HepG2 (cell line): ENCODE data around the gene PEX3. TPM values are rescaled to one million over a fixed set of nuclear protein-coding genes. Genes with fewer than 3 reads are reported as not detected.

Experiments used
- ASH2L ChIP-seq: fragments of 300-600, 200-600 bp; sonication (generic); IDR thresholded peaks from 2 replicates; pipeline ENCODE4 v1.7.0; 2017; ENCODE audit warnings: low read depth, mild to moderate bottlenecking, moderate library complexity, mixed read lengths, low read length; ENCODE audit not compliant: insufficient read length
- ATM ChIP-seq: fragments of 450-650 bp; IDR thresholded peaks from 2 replicates; pipeline ENCODE4 v1.7.1; 2017; ENCODE audit warnings: mild to moderate bottlenecking, borderline replicate concordance
- CBX1 ChIP-seq: IDR thresholded peaks from one replicate; pipeline ENCODE4 v1.6.1; 2016; ENCODE audit warnings: antibody characterized with exemption, low read depth
- DPF2 ChIP-seq: sonication (generic); formaldehyde crosslinking; IDR thresholded peaks from 2 replicates; pipeline ENCODE4 v1.4.0; 2020; ENCODE audit warnings: mild to moderate bottlenecking, low read depth, missing genetic modification reagents, borderline replicate concordance
- FOXP1 ChIP-seq, 2 experiments: fragments of 450-650 bp in 1 of 2; IDR thresholded peaks; 2 replicates each; pipeline ENCODE4 v1.6.1; 2017 to 2018; ENCODE audit warnings: antibody characterized with exemption in 1 of 2
- GATA4 ChIP-seq: sonication (generic); IDR thresholded peaks from 2 replicates; pipeline ENCODE4 v1.6.1; 2016; ENCODE audit warnings: antibody characterized with exemption, low read depth, borderline replicate concordance
- GFI1 ChIP-seq: sonication (generic); formaldehyde crosslinking; IDR thresholded peaks from 2 replicates; pipeline ENCODE4 v1.5.0; 2020; ENCODE audit warnings: missing genetic modification reagents, mild to moderate bottlenecking, borderline replicate concordance
- HOXA5 ChIP-seq: sonication (generic); formaldehyde crosslinking; IDR thresholded peaks from 2 replicates; pipeline ENCODE4 v1.4.0; 2020; ENCODE audit warnings: missing genetic modification reagents
- MAFF ChIP-seq: IDR thresholded peaks from 2 replicates; pipeline ENCODE4 v1.6.1; 2011; ENCODE audit warnings: low read depth, low read length, improper control_type of control experiment
- PAXIP1 ChIP-seq: sonication (generic); formaldehyde crosslinking; conservative IDR thresholded peaks from 2 replicates; pipeline ENCODE4 v1.4.0; 2020; ENCODE audit warnings: mild to moderate bottlenecking, missing genetic modification reagents, moderate library complexity
- RFX1 ChIP-seq: fragments of 450-650 bp; IDR thresholded peaks from 2 replicates; pipeline ENCODE4 v1.6.1; 2017
- TBP ChIP-seq: sonication (generic); formaldehyde crosslinking; IDR thresholded peaks from 2 replicates; pipeline ENCODE4 v1.5.0; 2020; ENCODE audit warnings: missing genetic modification reagents
- THYN1 ChIP-seq: sonication (generic); formaldehyde crosslinking; IDR thresholded peaks from 2 replicates; pipeline ENCODE4 v1.8.1; 2023; ENCODE audit warnings: low read depth, mild to moderate bottlenecking, moderate library complexity, missing genetic modification reagents, borderline replicate concordance
- TP53 ChIP-seq: sonication (generic); formaldehyde crosslinking; conservative IDR thresholded peaks from 2 replicates; pipeline ENCODE4 v1.4.0; 2020; ENCODE audit warnings: missing genetic modification reagents
- ZHX2 ChIP-seq, 2 experiments: sonication (generic) in 1 of 2; formaldehyde crosslinking in 1 of 2; IDR thresholded peaks; 2 replicates each; pipeline versions ENCODE4 v1.6.1 to v1.9.0; 2014 to 2022; ENCODE audit warnings: antibody characterized with exemption in 1 of 2, borderline replicate concordance in 1 of 2, inconsistent platforms in 1 of 2, low read depth in 1 of 2, missing genetic modification reagents in 1 of 2
- ZNF629 ChIP-seq: sonication (generic); formaldehyde crosslinking; conservative IDR thresholded peaks from 2 replicates; pipeline ENCODE4 v1.5.0; 2020; ENCODE audit warnings: missing genetic modification reagents
- ZNF674 ChIP-seq: sonication (generic); formaldehyde crosslinking; IDR thresholded peaks from 2 replicates; pipeline ENCODE4 v1.5.0; 2020; ENCODE audit warnings: low read depth, mild to moderate bottlenecking, missing genetic modification reagents
- ZNF737 ChIP-seq: sonication (generic); formaldehyde crosslinking; IDR thresholded peaks from 2 replicates; pipeline ENCODE4 v1.5.0; 2020; ENCODE audit warnings: missing genetic modification reagents, mild to moderate bottlenecking, borderline replicate concordance
- ZNF83 ChIP-seq: sonication (generic); formaldehyde crosslinking; IDR thresholded peaks from 2 replicates; pipeline ENCODE4 v1.4.0; 2020; ENCODE audit warnings: missing genetic modification reagents, mild to moderate bottlenecking, borderline replicate concordance
- ZNF841 ChIP-seq: sonication (generic); formaldehyde crosslinking; IDR thresholded peaks from 2 replicates; pipeline ENCODE4 v1.8.1; 2023; ENCODE audit warnings: missing genetic modification reagents, borderline replicate concordance
- ZSCAN20 ChIP-seq: sonication (generic); formaldehyde crosslinking; IDR thresholded peaks from 2 replicates; pipeline ENCODE4 v1.4.0; 2020; ENCODE audit warnings: missing genetic modification reagents, mild to moderate bottlenecking, borderline replicate concordance
- polyA plus RNA-seq, 8 experiments: library from polyadenylated mRNA; depleted of rRNA in 3 of 8; stranded (reverse) in 7 of 8; unstranded in 1 of 8; fragments of >200 nt; fragmentation: Illumina TruSeq in 4 of 8; extraction: Trizol in 4 of 8; gene quantifications; 2 replicates each; pipeline versions ENCODE4 v1.2.1 to v1.2.3, GENCODE V29; 2011 to 2016; ENCODE audit warnings: low read depth in 4 of 8, missing spikeins in 1 of 8, mixed read lengths in 1 of 8; ENCODE audit not compliant: insufficient read depth in 1 of 8
- total RNA-seq, 5 experiments: library from RNA; depleted of rRNA; stranded (reverse); fragments of >200 nt; fragmentation: Illumina TruSeq; extraction: Trizol; gene quantifications; 2 replicates each; pipeline ENCODE4 v1.2.3, GENCODE V29; 2016; ENCODE audit warnings: low read depth in 1 of 5

The PEX3 gene
- total and polyA plus RNA-seq, 2 of the 13 experiments (the other 11 are each of a cell fraction or from before 2014, with no cell fraction given): 30.9 to 40.8 TPM

- TF ChIP-seq ZHX2 (IDR thresholded peaks at IDR 0.05; ENCODE audit: low read depth) (no peak), ZHX2 (CRISPR knock-in tag; IDR thresholded peaks at IDR 0.05; ENCODE audit: borderline replicate concordance) (no peak; the same call in 1 of the 2 replicates), FOXP1 (IDR thresholded peaks at IDR 0.05) (0 out of 2 replicates have a peak, but pooled peaks have one; percentile 14), FOXP1 (CRISPR knock-in tag; IDR thresholded peaks at IDR 0.05) (peak; percentile 88), ZNF629 (CRISPR knock-in tag) (0 out of 2 replicates have a peak, but pooled peaks have one; percentile 24), GFI1 (CRISPR knock-in tag) (peak; percentile 98), HOXA5 (CRISPR knock-in tag) (peak; percentile 81; the same call in 1 of the 2 replicates), ZNF841 (no peak), ZSCAN20 (CRISPR knock-in tag) (0 out of 2 replicates have a peak, but pooled peaks have one; percentile 54), CBX1 (no peak), ASH2L (peak; percentile 57), ZNF674 (no peak), THYN1 (CRISPR knock-in tag) (no peak), PAXIP1 (CRISPR knock-in tag) (peak; percentile 91), GATA4 (peak; percentile 54; the same call in 1 of the 2 replicates), ZNF83 (CRISPR knock-in tag) (no peak), TBP (CRISPR knock-in tag) (no peak), ZNF737 (no peak), ATM (no peak), DPF2 (CRISPR knock-in tag) (peak; percentile 85), MAFF (0 out of 2 replicates have a peak, but pooled peaks have one; percentile 46), TP53 (CRISPR knock-in tag) (0 out of 2 replicates have a peak, but pooled peaks have one; percentile 66), RFX1 (no peak)
Measured at GRCh38 chr6:143410859-143411270, 39.7 kb upstream of the PEX3 start (continued).
